Choroid plexus epithelial cell (primary cell): ENCODE data around the gene OLFM2.
A peak's percentile ranks its signal among the peaks of the same experiment; 100 is the strongest.

Experiments used
- DNase-seq: peaks from one replicate; pipeline ENCODE4 v3.0.0-alpha.2; 2010; ENCODE audit warnings: low read depth
- H3K4me3 ChIP-seq: 2 replicates; pipeline ENCODE4 v1.5.1; 2011; ENCODE audit warnings: low read depth, mild to moderate bottlenecking, control low read depth, low read length, moderate library complexity
- CTCF ChIP-seq: conservative IDR thresholded peaks from 2 replicates; pipeline ENCODE4 v1.5.1; 2011; ENCODE audit warnings: low read depth, mild to moderate bottlenecking, control low read depth, inconsistent platforms, low read length, moderate library complexity

OLFM2 gene

GRCh38 chr19:9819596-9819909 lies 116.8 kb downstream of the OLFM2 start:
- DNase-seq, result no peak
- H3K4me3 ChIP-seq, result peak overlapping the region; percentile 54
- no peak for TF ChIP-seq CTCF

GRCh38 chr19:9818734-9819595 lies 117.3 kb downstream of the OLFM2 start, which contains the start of gene FBXL12:
Gene FBXL12, minus strand, starts transcription at chr19:9819079. Its CDS starts 266 bp downstream, at chr19:9818813.
- peak within 1 kb of the TSS; percentile 99 for H3K4me3 ChIP-seq
- peak; percentile 100 for DNase-seq
- no peak for TF ChIP-seq CTCF

GRCh38 chr19:9818175-9818733 lies 118.1 kb downstream of the OLFM2 start:
- DNase-seq, result no peak
- TF ChIP-seq CTCF, result no peak
- peak overlapping the region; percentile 99 for H3K4me3 ChIP-seq

GRCh38 chr19:9811139-9811538 lies 125.2 kb downstream of the OLFM2 start:
- no peak for DNase-seq
- TF ChIP-seq CTCF, result no peak
- H3K4me3 ChIP-seq, result no peak overlapping the region

- no peak for TF ChIP-seq CTCF
- H3K4me3 ChIP-seq, result no peak overlapping the region
- DNase-seq, result no peak
These were observed 127.2 kb downstream of the OLFM2 start for GRCh38 chr19:9808855-9809824.

GRCh38 chr19:9806803-9807202 lies 129.5 kb downstream of the OLFM2 start:
- DNase-seq, result no peak
- no peak overlapping the region for H3K4me3 ChIP-seq
- TF ChIP-seq CTCF, result no peak
